WTC11 (cell line): Measurements from ENCODE around the gene MRPL34.

Experiments used
- CTCF ChIP-seq: fragments of 200-600 bp; IDR thresholded peaks from 2 replicates; pipeline ENCODE4 v1.8.0; 2022; ENCODE audit warnings: antibody characterized with exemption
- JAZF1 ChIP-seq: fragments of 250-450 bp; sonication (Bioruptor Pico); IDR thresholded peaks from 2 replicates; pipeline ENCODE4 v1.9.0; 2021; ENCODE audit warnings: moderate library complexity, mild to moderate bottlenecking, inconsistent platforms
- MAX ChIP-seq: sonication (generic); formaldehyde crosslinking; IDR thresholded peaks from 2 replicates; pipeline ENCODE4 v1.8.0; 2022; ENCODE audit warnings: mild to moderate bottlenecking, missing genetic modification reagents
- NR3C1 ChIP-seq: sonication (generic); formaldehyde crosslinking; conservative IDR thresholded peaks from 2 replicates; pipeline ENCODE4 v1.8.1; 2023; ENCODE audit warnings: low read depth, mild to moderate bottlenecking, missing genetic modification reagents
- ZNF416 ChIP-seq: fragments of 250-450 bp; sonication (Bioruptor Pico); IDR thresholded peaks from 2 replicates; pipeline ENCODE4 v1.9.0; 2021; ENCODE audit warnings: mild to moderate bottlenecking, inconsistent platforms
- TF ChIP-seq, protein P1 (sequence below): sonication (generic); formaldehyde crosslinking; IDR thresholded peaks from 2 replicates; pipeline ENCODE4 v1.8.1; 2023; ENCODE audit warnings: mild to moderate bottlenecking, missing genetic modification reagents, borderline replicate concordance

DNA sequence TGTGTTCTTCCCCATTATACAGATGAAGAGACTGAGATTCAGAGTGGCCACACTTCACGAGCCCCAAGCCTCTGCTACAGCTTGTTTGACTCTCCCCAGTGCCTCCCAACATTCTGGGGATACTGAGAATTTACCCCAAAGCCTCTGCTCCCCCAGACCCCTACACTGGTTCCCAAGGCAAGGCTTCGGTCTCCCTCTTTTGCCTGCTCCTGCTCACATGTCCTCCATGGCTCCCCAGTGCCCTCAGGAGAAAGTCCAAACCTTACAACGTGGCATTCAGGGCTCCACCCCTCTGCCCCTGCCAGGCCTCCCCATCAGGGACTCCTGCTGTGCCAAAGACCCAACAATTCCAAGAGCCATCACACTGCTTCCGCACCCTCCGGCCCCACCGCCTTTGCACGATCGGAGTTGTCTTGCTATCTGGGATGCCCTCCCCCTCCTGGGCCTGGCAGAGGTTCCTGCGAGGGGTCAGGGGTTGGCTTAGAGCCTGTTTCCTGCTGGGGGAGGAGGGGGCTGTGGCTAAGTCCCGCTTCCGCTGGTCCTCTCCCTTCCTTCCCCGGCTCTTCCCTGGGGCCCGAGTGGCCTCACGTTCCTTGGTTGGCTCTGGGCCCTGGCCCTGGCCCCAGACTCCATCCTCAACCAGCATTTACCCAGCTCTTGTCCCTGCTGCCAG lies 47.1 kb downstream of the MRPL34 start:
- TF ChIP-seq CTCF (no peak), ZNF416 (CRISPR knock-in tag) (no peak), MAX (no peak), JAZF1 (CRISPR knock-in tag) (no peak), NR3C1 (CRISPR knock-in tag) (no peak)
- TF ChIP-seq, protein P1, sequence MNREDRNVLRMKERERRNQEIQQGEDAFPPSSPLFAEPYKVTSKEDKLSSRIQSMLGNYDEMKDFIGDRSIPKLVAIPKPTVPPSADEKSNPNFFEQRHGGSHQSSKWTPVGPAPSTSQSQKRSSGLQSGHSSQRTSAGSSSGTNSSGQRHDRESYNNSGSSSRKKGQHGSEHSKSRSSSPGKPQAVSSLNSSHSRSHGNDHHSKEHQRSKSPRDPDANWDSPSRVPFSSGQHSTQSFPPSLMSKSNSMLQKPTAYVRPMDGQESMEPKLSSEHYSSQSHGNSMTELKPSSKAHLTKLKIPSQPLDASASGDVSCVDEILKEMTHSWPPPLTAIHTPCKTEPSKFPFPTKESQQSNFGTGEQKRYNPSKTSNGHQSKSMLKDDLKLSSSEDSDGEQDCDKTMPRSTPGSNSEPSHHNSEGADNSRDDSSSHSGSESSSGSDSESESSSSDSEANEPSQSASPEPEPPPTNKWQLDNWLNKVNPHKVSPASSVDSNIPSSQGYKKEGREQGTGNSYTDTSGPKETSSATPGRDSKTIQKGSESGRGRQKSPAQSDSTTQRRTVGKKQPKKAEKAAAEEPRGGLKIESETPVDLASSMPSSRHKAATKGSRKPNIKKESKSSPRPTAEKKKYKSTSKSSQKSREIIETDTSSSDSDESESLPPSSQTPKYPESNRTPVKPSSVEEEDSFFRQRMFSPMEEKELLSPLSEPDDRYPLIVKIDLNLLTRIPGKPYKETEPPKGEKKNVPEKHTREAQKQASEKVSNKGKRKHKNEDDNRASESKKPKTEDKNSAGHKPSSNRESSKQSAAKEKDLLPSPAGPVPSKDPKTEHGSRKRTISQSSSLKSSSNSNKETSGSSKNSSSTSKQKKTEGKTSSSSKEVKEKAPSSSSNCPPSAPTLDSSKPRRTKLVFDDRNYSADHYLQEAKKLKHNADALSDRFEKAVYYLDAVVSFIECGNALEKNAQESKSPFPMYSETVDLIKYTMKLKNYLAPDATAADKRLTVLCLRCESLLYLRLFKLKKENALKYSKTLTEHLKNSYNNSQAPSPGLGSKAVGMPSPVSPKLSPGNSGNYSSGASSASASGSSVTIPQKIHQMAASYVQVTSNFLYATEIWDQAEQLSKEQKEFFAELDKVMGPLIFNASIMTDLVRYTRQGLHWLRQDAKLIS (CRISPR knock-in tag), result no peak
